Natural killer cell (primary cell): ENCODE results near the gene VIPAS39. TPM values are rescaled to one million over a fixed set of nuclear protein-coding genes. Genes with fewer than 3 reads are reported as not detected.

ENCODE experiments used
- ATAC-seq, 3 donors: fragments of 150-1000 bp in 2 of 3; fragments of 200-7000 bp in 1 of 3; cut with Tn5 transposase; 1 replicate in 1 of 3; 2 replicates in 2 of 3; pipeline ENCODE4 v1.10.0; 2021; ENCODE audit warnings: mild to moderate bottlenecking in 2 of 3, moderate library complexity in 2 of 3
- DNase-seq, 2 donors: peaks; one replicate each; pipeline versions ENCODE4 v3.0.0 to v3.0.0-alpha.2; 2013 to 2021; ENCODE audit warnings: mixed read lengths in 1 of 2
- H3K27ac ChIP-seq: one replicate; pipeline ENCODE4 v1.5.1; 2013; ENCODE audit warnings: mild to moderate bottlenecking, low read length
- H3K27me3 ChIP-seq: one replicate; pipeline ENCODE4 v1.6.1; 2013; ENCODE audit warnings: low read length; ENCODE audit not compliant: control insufficient read depth, insufficient read depth
- H3K36me3 ChIP-seq: one replicate; pipeline ENCODE4 v1.6.1; 2013; ENCODE audit warnings: low read length; ENCODE audit not compliant: control insufficient read depth, insufficient read depth
- H3K4me1 ChIP-seq: one replicate; pipeline ENCODE4 v1.6.1; 2013; ENCODE audit warnings: low read length; ENCODE audit not compliant: control insufficient read depth, insufficient read depth
- H3K4me3 ChIP-seq: one replicate; pipeline ENCODE4 v1.5.1; 2013; ENCODE audit warnings: low read length
- H3K9me3 ChIP-seq: one replicate; pipeline ENCODE4 v1.6.1; 2013; ENCODE audit warnings: low read length; ENCODE audit not compliant: control insufficient read depth, insufficient read depth
- H3K27ac Mint-ChIP-seq, 2 donors: one replicate each; pipeline ENCODE4 v1.8.0; 2022; ENCODE audit warnings: mild to moderate bottlenecking in 2 of 2, mixed read lengths in 2 of 2, moderate library complexity in 1 of 2
- H3K27me3 Mint-ChIP-seq, 2 donors: one replicate each; pipeline ENCODE4 v1.8.0; 2022; ENCODE audit warnings: low read depth in 2 of 2, mixed read lengths in 2 of 2
- H3K36me3 Mint-ChIP-seq: one replicate; pipeline ENCODE4 v1.8.0; 2022; ENCODE audit warnings: mixed read lengths
- H3K4me1 Mint-ChIP-seq, 2 donors: one replicate each; pipeline ENCODE4 v1.8.0; 2022; ENCODE audit warnings: mixed read lengths in 2 of 2
- H3K4me3 Mint-ChIP-seq: one replicate; pipeline ENCODE4 v1.8.0; 2022; ENCODE audit warnings: mild to moderate bottlenecking, moderate library complexity, mixed read lengths
- H3K9me3 Mint-ChIP-seq, 2 donors: one replicate each; pipeline ENCODE4 v1.8.0; 2022; ENCODE audit warnings: mixed read lengths in 2 of 2
- CTCF ChIP-seq: fragments of 200-600 bp; IDR thresholded peaks from one replicate; pipeline ENCODE4 v1.8.0; 2022; ENCODE audit warnings: antibody characterized with exemption
- WGBS: methylation state at CpG from one replicate; pipeline ENCODE4 v1.1.7; 2013; ENCODE audit warnings: missing lambda C conversion rate; ENCODE audit not compliant: insufficient coverage; 5-methylcytosine and 5-hydroxymethylcytosine counted together
- intact Hi-C: fragments of 100-400 bp; cut with micrococcal nuclease; formaldehyde crosslinking; loops from one replicate; pipeline ENCODE4 v1.14.2; 2022
- total RNA-seq, 4 donors: library from RNA; stranded (reverse); fragments of 120-200 nt in 1 of 4; gene quantifications; one replicate each; pipeline versions ENCODE4 v1.2.3 to v1.2.4, GENCODE V29; 2013 to 2022

VIPAS39 gene
- total RNA-seq, 3 donors from 2014 or later (not counting 1 experiment from before 2014, with no cell fraction given), result 11.2 to 14.4 (median 13.0) TPM

GRCh38 chr14:77426396-77426795 is 31.0 kb downstream of the VIPAS39 start:
- no peaks in the 10 kb centered on the region for H3K9me3 ChIP-seq
- H3K36me3 Mint-ChIP-seq, result peaks cover 59% of the 10 kb centered on the region

GRCh38 chr14:77424862-77425261 is 32.5 kb downstream of the VIPAS39 start:
- no peaks in the 10 kb centered on the region for H3K4me1 ChIP-seq
- intact Hi-C loops, result no loop called here
- Mint-ChIP-seq H3K4me1 (no peaks in the 10 kb centered on the region), H3K9me3 (peaks cover 2 to 4% of the 10 kb centered on the region in 2 donors), H3K4me3 (no peak overlapping the region), H3K36me3 (peaks cover 58% of the 10 kb centered on the region), H3K27ac (no peak overlapping the region), H3K27me3 (no peaks in the 10 kb centered on the region)
- H3K27me3 ChIP-seq, result no peaks in the 10 kb centered on the region
- peaks cover under 1% of the 10 kb centered on the region for H3K9me3 ChIP-seq
- DNase-seq (no peak), ATAC-seq (no peak)
- H3K27ac ChIP-seq, result no peak overlapping the region
- peaks cover 68% of the 10 kb centered on the region for H3K36me3 ChIP-seq
- no peak overlapping the region for H3K4me3 ChIP-seq
- 96% methylated on average over 3 of the region's 3 CpGs for WGBS
- TF ChIP-seq CTCF, result no peak

More at GRCh38 chr14:77426396-77426795, 31.0 kb downstream of the VIPAS39 start:
- no peaks in the 10 kb centered on the region for H3K27me3 Mint-ChIP-seq
- 100% methylated on average over 2 of the region's 3 CpGs for WGBS
- no peaks in the 10 kb centered on the region for H3K27me3 ChIP-seq
- H3K4me1 Mint-ChIP-seq, result no peaks in the 10 kb centered on the region
- no peak overlapping the region for H3K4me3 Mint-ChIP-seq
- DNase-seq, result no peak
- ATAC-seq, result no peak
- TF ChIP-seq CTCF, result no peak
- peaks cover 75% of the 10 kb centered on the region for H3K36me3 ChIP-seq
- H3K27ac Mint-ChIP-seq, result no peak overlapping the region
- intact Hi-C loops, result no loop called here
- H3K27ac ChIP-seq, result no peak overlapping the region
- no peaks in the 10 kb centered on the region for H3K9me3 Mint-ChIP-seq
- H3K4me1 ChIP-seq, result no peaks in the 10 kb centered on the region
- H3K4me3 ChIP-seq, result no peak overlapping the region

GRCh38 chr14:77423423-77423822 is 34.0 kb downstream of the VIPAS39 start, which contains the start of gene NOXRED1:
Gene NOXRED1, minus strand, starts transcription at chr14:77423523. Its CDS starts 634 bp downstream, at chr14:77422889.
- H3K4me1 ChIP-seq, result no peaks in the 10 kb centered on the region
- Mint-ChIP-seq H3K9me3 (peaks cover 5 to 7% of the 10 kb centered on the region in 2 donors), H3K4me3 (no peak within 1 kb of the TSS), H3K4me1 (no peaks in the 10 kb centered on the region), H3K36me3 (peaks cover 47% of the 10 kb centered on the region), H3K27me3 (no peaks in the 10 kb centered on the region), H3K27ac (no peak within 1 kb of the TSS)
- intact Hi-C loops, result no loop called here
- no peaks in the 10 kb centered on the region for H3K27me3 ChIP-seq
- no peak within 1 kb of the TSS for H3K4me3 ChIP-seq
- no peak for ATAC-seq
- peaks cover 15% of the 10 kb centered on the region for H3K9me3 ChIP-seq
- no peak for DNase-seq
- 100% methylated on average over 1 of the region's 1 CpG for WGBS
- no peak within 1 kb of the TSS for H3K27ac ChIP-seq
- no peak for TF ChIP-seq CTCF
- peaks cover 55% of the 10 kb centered on the region for H3K36me3 ChIP-seq

GRCh38 chr14:77421201-77421600 is 36.2 kb downstream of the VIPAS39 start:
- H3K27me3 ChIP-seq, result no peaks in the 10 kb centered on the region
- no peaks in the 10 kb centered on the region for H3K27me3 Mint-ChIP-seq
- H3K9me3 ChIP-seq, result peaks cover 15% of the 10 kb centered on the region
- DNase-seq (no peak), ATAC-seq (no peak)
- H3K36me3 Mint-ChIP-seq, result peaks cover 30% of the 10 kb centered on the region
- H3K4me1 Mint-ChIP-seq, result no peaks in the 10 kb centered on the region
- H3K4me3 ChIP-seq, result no peak overlapping the region
- H3K4me3 Mint-ChIP-seq, result no peak overlapping the region
- H3K36me3 ChIP-seq, result peaks cover 33% of the 10 kb centered on the region
- H3K4me1 ChIP-seq, result no peaks in the 10 kb centered on the region
- TF ChIP-seq CTCF, result no peak
- H3K9me3 Mint-ChIP-seq, result peaks cover 5 to 10% of the 10 kb centered on the region in 2 donors
- WGBS, result no CpG with 5 or more reads among the region's 2 CpGs
- intact Hi-C loops, result no loop called here
- no peak overlapping the region for H3K27ac ChIP-seq
- no peak overlapping the region for H3K27ac Mint-ChIP-seq
